ENCODE measurements around the gene MS4A4E.
A peak's percentile ranks its signal among the peaks of the same experiment; 100 is the strongest.

The MS4A4E gene

GRCh38 chr11:60183591-60184205 is 59.2 kb downstream of the MS4A4E start:
- Histone ChIP-seq H3K4me1 (ENCODE audit: control insufficient read depth in 2 of 2, insufficient read depth in 1 of 2, low read depth in 1 of 2, low read length in 2 of 2) (peaks cover 0 to 7% of the 10 kb centered on the region in 2 donors), H2BK12ac (ENCODE audit: low read length) (peak overlapping the region; percentile 18), H3K4ac (ENCODE audit: low read length) (no peak overlapping the region), H2AK5ac (ENCODE audit: low read depth, low read length) (no peak overlapping the region), H3K36me3 (replicated peaks in 1 of 2; ENCODE audit: control insufficient read depth in 2 of 2, insufficient read depth in 2 of 2, low read length in 2 of 2) (no peaks in the 10 kb centered on the region), H2BK15ac (ENCODE audit: low read length) (no peak overlapping the region), H2BK120ac (ENCODE audit: low read depth, low read length) (no peak overlapping the region), H4K91ac (ENCODE audit: low read depth, low read length, poor library complexity) (no peak overlapping the region), H3K23ac (ENCODE audit: low read depth, low read length, poor library complexity) (no peak overlapping the region), H3K27ac (replicated peaks; ENCODE audit: low read length) (no peak overlapping the region), H3K27me3 (ENCODE audit: control insufficient read depth in 3 of 3, insufficient read depth in 3 of 3, low read depth in 1 of 3, low read length in 3 of 3) (no peaks in the 10 kb centered on the region), H2AFZ (ENCODE audit: low read length) (no peak overlapping the region), H4K8ac (ENCODE audit: low read depth, low read length) (no peak overlapping the region), H2BK5ac (ENCODE audit: low read length) (no peak overlapping the region), H3K4me3 (ENCODE audit: low read length in 2 of 2) (no peak overlapping the region), H3K14ac (ENCODE audit: low read length) (no peak overlapping the region), H3K9ac (ENCODE audit: low read depth, low read length, poor library complexity) (no peak overlapping the region), H3K4me2 (ENCODE audit: insufficient read depth, low read length, poor library complexity, severe bottlenecking) (no peak overlapping the region), H3K18ac (ENCODE audit: low read length) (no peak overlapping the region), H3K9me3 (replicated peaks in 1 of 2; ENCODE audit: control insufficient read depth in 2 of 2, insufficient read depth in 1 of 2, low read depth in 1 of 2, low read length in 2 of 2) (no peaks in the 10 kb centered on the region), H3K79me1 (ENCODE audit: low read depth, low read length) (no peaks in the 10 kb centered on the region)
- no peak for DNase-seq (ENCODE audit: low spot score)
- WGBS, 2 donors (ENCODE audit: extremely low coverage in 2 of 2, insufficient read length in 2 of 2, insufficient replicate concordance in 1 of 2), result no CpG with 5 or more reads among the region's 2 CpGs

GRCh38 chr11:60182541-60183330 is 60.2 kb downstream of the MS4A4E start, which contains the start of gene MS4A6A:
Gene MS4A6A, minus strand, starts transcription at chr11:60183083. Its CDS starts 1,356 bp downstream, at chr11:60181727.
- Histone ChIP-seq H2BK12ac (ENCODE audit: low read length) (peak within 1 kb of the TSS; percentile 18), H3K18ac (ENCODE audit: low read length) (no peak within 1 kb of the TSS), H2AK5ac (ENCODE audit: low read depth, low read length) (no peak within 1 kb of the TSS), H3K27ac (replicated peaks; ENCODE audit: low read length) (no peak within 1 kb of the TSS), H3K4me1 (ENCODE audit: control insufficient read depth in 2 of 2, insufficient read depth in 1 of 2, low read depth in 1 of 2, low read length in 2 of 2) (peaks cover 0 to 7% of the 10 kb centered on the region in 2 donors), H3K27me3 (ENCODE audit: control insufficient read depth in 3 of 3, insufficient read depth in 3 of 3, low read depth in 1 of 3, low read length in 3 of 3) (no peaks in the 10 kb centered on the region), H3K9me3 (replicated peaks in 1 of 2; ENCODE audit: control insufficient read depth in 2 of 2, insufficient read depth in 1 of 2, low read depth in 1 of 2, low read length in 2 of 2) (no peaks in the 10 kb centered on the region), H3K79me1 (ENCODE audit: low read depth, low read length) (no peaks in the 10 kb centered on the region), H2AFZ (ENCODE audit: low read length) (no peak within 1 kb of the TSS), H3K23ac (ENCODE audit: low read depth, low read length, poor library complexity) (no peak within 1 kb of the TSS), H4K8ac (ENCODE audit: low read depth, low read length) (no peak within 1 kb of the TSS), H2BK15ac (ENCODE audit: low read length) (no peak within 1 kb of the TSS), H3K14ac (ENCODE audit: low read length) (no peak within 1 kb of the TSS), H2BK120ac (ENCODE audit: low read depth, low read length) (no peak within 1 kb of the TSS), H4K91ac (ENCODE audit: low read depth, low read length, poor library complexity) (no peak within 1 kb of the TSS), H3K36me3 (replicated peaks in 1 of 2; ENCODE audit: control insufficient read depth in 2 of 2, insufficient read depth in 2 of 2, low read length in 2 of 2) (no peaks in the 10 kb centered on the region), H2BK5ac (ENCODE audit: low read length) (no peak within 1 kb of the TSS), H3K4ac (ENCODE audit: low read length) (no peak within 1 kb of the TSS), H3K9ac (ENCODE audit: low read depth, low read length, poor library complexity) (no peak within 1 kb of the TSS), H3K4me3 (ENCODE audit: low read length in 2 of 2) (no peak within 1 kb of the TSS), H3K4me2 (ENCODE audit: insufficient read depth, low read length, poor library complexity, severe bottlenecking) (no peak within 1 kb of the TSS)
- WGBS, 2 donors (ENCODE audit: extremely low coverage in 2 of 2, insufficient read length in 2 of 2, insufficient replicate concordance in 1 of 2), result no CpG with 5 or more reads among the region's 10 CpGs
- DNase-seq (ENCODE audit: low spot score), result no peak

- Histone ChIP-seq H3K9ac (ENCODE audit: low read depth, low read length, poor library complexity) (no peak overlapping the region), H2BK5ac (ENCODE audit: low read length) (no peak overlapping the region), H2BK12ac (ENCODE audit: low read length) (no peak overlapping the region), H2AK5ac (ENCODE audit: low read depth, low read length) (no peak overlapping the region), H4K8ac (ENCODE audit: low read depth, low read length) (no peak overlapping the region), H2BK120ac (ENCODE audit: low read depth, low read length) (no peak overlapping the region), H4K91ac (ENCODE audit: low read depth, low read length, poor library complexity) (no peak overlapping the region), H3K18ac (ENCODE audit: low read length) (no peak overlapping the region), H3K36me3 (replicated peaks in 1 of 2; ENCODE audit: control insufficient read depth in 2 of 2, insufficient read depth in 2 of 2, low read length in 2 of 2) (no peaks in the 10 kb centered on the region), H3K23ac (ENCODE audit: low read depth, low read length, poor library complexity) (no peak overlapping the region), H3K4me3 (ENCODE audit: low read length in 2 of 2) (no peak overlapping the region), H3K4me2 (ENCODE audit: insufficient read depth, low read length, poor library complexity, severe bottlenecking) (no peak overlapping the region), H3K27ac (replicated peaks; ENCODE audit: low read length) (no peak overlapping the region), H3K4me1 (ENCODE audit: control insufficient read depth in 2 of 2, insufficient read depth in 1 of 2, low read depth in 1 of 2, low read length in 2 of 2) (no peaks in the 10 kb centered on the region), H2BK15ac (ENCODE audit: low read length) (no peak overlapping the region), H3K4ac (ENCODE audit: low read length) (no peak overlapping the region), H3K27me3 (ENCODE audit: control insufficient read depth in 3 of 3, insufficient read depth in 3 of 3, low read depth in 1 of 3, low read length in 3 of 3) (peaks cover 0 to 3% (median 0%) of the 10 kb centered on the region in 3 experiments), H3K9me3 (replicated peaks in 1 of 2; ENCODE audit: control insufficient read depth in 2 of 2, insufficient read depth in 1 of 2, low read depth in 1 of 2, low read length in 2 of 2) (no peaks in the 10 kb centered on the region), H3K14ac (ENCODE audit: low read length) (no peak overlapping the region), H2AFZ (ENCODE audit: low read length) (no peak overlapping the region), H3K79me1 (ENCODE audit: low read depth, low read length) (no peaks in the 10 kb centered on the region)
- whole genome bisulfite sequencing, 2 donors (ENCODE audit: extremely low coverage in 2 of 2, insufficient read length in 2 of 2, insufficient replicate concordance in 1 of 2), result no CpG with 5 or more reads among the region's 5 CpGs
- no peak for DNase-seq (ENCODE audit: low spot score)
These were observed 67.1 kb downstream of the MS4A4E start for GRCh38 chr11:60175860-60176275.

GRCh38 chr11:60172011-60172410 is 70.9 kb downstream of the MS4A4E start:
- Histone ChIP-seq H3K9ac (ENCODE audit: low read depth, low read length, poor library complexity) (no peak overlapping the region), H2AFZ (ENCODE audit: low read length) (no peak overlapping the region), H3K27ac (replicated peaks; ENCODE audit: low read length) (no peak overlapping the region), H3K79me1 (ENCODE audit: low read depth, low read length) (no peaks in the 10 kb centered on the region), H3K4me1 (ENCODE audit: control insufficient read depth in 2 of 2, insufficient read depth in 1 of 2, low read depth in 1 of 2, low read length in 2 of 2) (no peaks in the 10 kb centered on the region), H3K36me3 (replicated peaks in 1 of 2; ENCODE audit: control insufficient read depth in 2 of 2, insufficient read depth in 2 of 2, low read length in 2 of 2) (no peaks in the 10 kb centered on the region), H3K4me2 (ENCODE audit: insufficient read depth, low read length, poor library complexity, severe bottlenecking) (no peak overlapping the region), H2BK5ac (ENCODE audit: low read length) (no peak overlapping the region), H3K14ac (ENCODE audit: low read length) (no peak overlapping the region), H2BK15ac (ENCODE audit: low read length) (no peak overlapping the region), H3K4ac (ENCODE audit: low read length) (no peak overlapping the region), H3K23ac (ENCODE audit: low read depth, low read length, poor library complexity) (no peak overlapping the region), H2AK5ac (ENCODE audit: low read depth, low read length) (no peak overlapping the region), H4K91ac (ENCODE audit: low read depth, low read length, poor library complexity) (no peak overlapping the region), H2BK12ac (ENCODE audit: low read length) (no peak overlapping the region), H3K9me3 (replicated peaks in 1 of 2; ENCODE audit: control insufficient read depth in 2 of 2, insufficient read depth in 1 of 2, low read depth in 1 of 2, low read length in 2 of 2) (peaks cover 7 to 17% of the 10 kb centered on the region in 2 donors), H4K8ac (ENCODE audit: low read depth, low read length) (no peak overlapping the region), H3K18ac (ENCODE audit: low read length) (no peak overlapping the region), H2BK120ac (ENCODE audit: low read depth, low read length) (no peak overlapping the region), H3K4me3 (ENCODE audit: low read length in 2 of 2) (no peak overlapping the region), H3K27me3 (ENCODE audit: control insufficient read depth in 3 of 3, insufficient read depth in 3 of 3, low read depth in 1 of 3, low read length in 3 of 3) (peaks cover 0 to under 1% (median 0%) of the 10 kb centered on the region in 3 experiments)
- DNase-seq (ENCODE audit: low spot score), result no peak
